Amniotic stem cell (primary cell): ENCODE data around the gene ANXA4.

Experiments
- DNase-seq: peaks from one replicate; lab custom pipeline; 2025; lab: John Stamatoyannopoulos, UW

ANXA4 gene

GRCh38 chr2:69847068-69847828, 105.3 kb downstream of the ANXA4 start:
- DNase-seq, result no peak

DNA sequence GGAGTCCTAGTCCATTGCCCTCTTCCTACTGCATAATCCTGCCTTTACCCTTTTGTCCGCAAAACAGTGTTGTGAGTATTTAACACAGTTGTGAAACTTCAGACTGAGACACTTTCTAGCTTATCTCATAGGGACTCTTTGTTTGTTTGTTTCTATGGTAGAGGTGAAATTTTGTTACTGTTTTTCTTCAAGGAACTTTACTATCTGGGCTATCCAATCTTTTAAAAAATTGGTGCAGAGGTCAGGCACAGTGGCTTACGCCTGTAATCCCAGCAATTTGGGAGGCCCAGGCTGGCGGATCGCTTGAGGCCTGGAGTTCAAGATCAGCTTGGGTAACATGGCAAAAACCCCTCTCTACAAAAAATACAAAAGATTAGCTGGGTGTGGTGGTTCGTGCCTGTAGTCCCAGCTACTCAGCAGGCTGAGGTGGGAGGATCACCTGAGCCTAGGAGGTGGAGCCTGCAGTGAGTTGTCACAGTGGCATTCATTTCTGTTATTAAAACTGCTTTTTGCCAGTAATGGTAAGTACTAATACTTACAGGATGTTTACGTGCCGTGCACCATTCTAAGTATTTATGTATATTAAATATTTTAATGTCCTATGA, 106.4 kb downstream of the ANXA4 start:
- no peak for DNase-seq

- DNase-seq, result no peak
These were observed 116.3 kb downstream of the ANXA4 start for GRCh38 chr2:69858261-69858660.

DNA sequence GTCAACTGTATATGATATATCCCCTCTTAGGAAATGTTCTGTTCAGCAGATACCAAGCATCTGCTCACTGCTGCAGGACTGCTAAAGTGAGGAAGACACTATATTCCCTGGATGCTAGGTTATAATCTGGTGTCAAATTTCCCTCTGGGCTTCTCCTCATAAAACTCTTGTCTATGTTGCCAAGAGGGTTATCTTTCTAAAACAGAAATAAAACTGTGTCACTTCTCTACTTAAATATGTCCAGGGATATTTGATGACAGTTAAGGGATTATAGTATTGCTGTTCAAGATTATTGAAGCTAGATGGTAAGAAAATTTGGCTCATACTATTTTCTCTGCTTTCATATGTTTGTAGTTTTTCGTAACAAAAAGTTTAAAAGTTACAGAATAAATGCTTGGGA, 121.4 kb downstream of the ANXA4 start:
- no peak for DNase-seq
